Ishikawa (cell line): ENCODE results near the gene ENG.

Experiments used
- CEBPB ChIP-seq: IDR thresholded peaks from 2 replicates; pipeline ENCODE4 v1.6.1; 2012
- CREB1 ChIP-seq: IDR thresholded peaks from 2 replicates; pipeline ENCODE4 v1.6.1; 2012; ENCODE audit warnings: low read depth
- EGR1 ChIP-seq: IDR thresholded peaks from 2 replicates; pipeline ENCODE4 v1.6.1; 2012
- EP300 ChIP-seq: IDR thresholded peaks from 2 replicates; pipeline ENCODE4 v1.6.1; 2012; ENCODE audit warnings: borderline replicate concordance
- FOXM1 ChIP-seq: IDR thresholded peaks from 2 replicates; pipeline ENCODE4 v1.6.1; 2012; ENCODE audit warnings: low read depth, borderline replicate concordance
- MAX ChIP-seq: IDR thresholded peaks from 2 replicates; pipeline ENCODE4 v1.6.1; 2012
- NFIC ChIP-seq: IDR thresholded peaks from 2 replicates; pipeline ENCODE4 v1.6.1; 2012
- RAD21 ChIP-seq: IDR thresholded peaks from 2 replicates; pipeline ENCODE4 v1.6.1; 2012; ENCODE audit warnings: low read depth
- REST ChIP-seq: IDR thresholded peaks from 2 replicates; pipeline ENCODE4 v1.6.1; 2012; ENCODE audit warnings: low read depth, mild to moderate bottlenecking
- TAF1 ChIP-seq: IDR thresholded peaks from 2 replicates; pipeline ENCODE4 v1.6.1; 2012; ENCODE audit warnings: low read depth, mild to moderate bottlenecking
- TCF12 ChIP-seq: IDR thresholded peaks from 2 replicates; pipeline ENCODE4 v1.6.1; 2012; ENCODE audit warnings: low read depth
- TEAD4 ChIP-seq: IDR thresholded peaks from 2 replicates; pipeline ENCODE4 v1.6.1; 2012
- USF1 ChIP-seq: IDR thresholded peaks from 2 replicates; pipeline ENCODE4 v1.6.1; 2012
- YY1 ChIP-seq: IDR thresholded peaks from 2 replicates; pipeline ENCODE4 v1.6.1; 2012; ENCODE audit warnings: low read depth
- ZBTB7A ChIP-seq: IDR thresholded peaks from 2 replicates; pipeline ENCODE4 v1.6.1; 2012; ENCODE audit warnings: low read depth

The ENG gene

GRCh38 chr9:127852829-127853228 lies 1.6 kb downstream of the ENG start:
- TF ChIP-seq YY1 (no peak), FOXM1 (no peak), CREB1 (no peak), TAF1 (no peak), REST (no peak), MAX (no peak), EP300 (no peak), NFIC (no peak), TEAD4 (no peak)

GRCh38 chr9:127850286-127850830 lies 4.1 kb downstream of the ENG start:
- no peak for TF ChIP-seq TCF12
- TF ChIP-seq YY1: no peak
- no peak for TF ChIP-seq TEAD4
- no peak for TF ChIP-seq FOXM1
- TF ChIP-seq MAX: no peak
- no peak for TF ChIP-seq NFIC
- no peak for TF ChIP-seq CEBPB
- TF ChIP-seq EP300: no peak
- no peak for TF ChIP-seq CREB1
- no peak for TF ChIP-seq RAD21
- no peak for TF ChIP-seq TAF1
- TF ChIP-seq USF1: no peak
- no peak for TF ChIP-seq ZBTB7A
- TF ChIP-seq REST: no peak
- TF ChIP-seq EGR1: no peak

GRCh38 chr9:127848756-127849504 lies 5.5 kb downstream of the ENG start:
- TF ChIP-seq CREB1: no peak
- no peak for TF ChIP-seq REST
- no peak for TF ChIP-seq YY1
- TF ChIP-seq FOXM1: no peak
- no peak for TF ChIP-seq MAX
- TF ChIP-seq TEAD4: no peak
- no peak for TF ChIP-seq TCF12
- no peak for TF ChIP-seq USF1
- no peak for TF ChIP-seq ZBTB7A
